WTC11 (cell line): ENCODE measurements around the gene ZFP2. TPM values are rescaled to one million over a fixed set of nuclear protein-coding genes. Genes with fewer than 3 reads are reported as not detected.
A peak's percentile ranks its signal among the peaks of the same experiment; 100 is the strongest.

Source experiments
- ATAC-seq: fragments of 200-7000 bp; cut with Tn5 transposase; 2 replicates; pipeline ENCODE4 v1.10.0; 2021; ENCODE audit warnings: mild to moderate bottlenecking, moderate library complexity
- CTCF ChIA-PET: fragments of 300-600 bp; sonication (Branson Sonifier 250); formaldehyde crosslinking; loops from one replicate; lab custom pipeline; 2021; ENCODE audit warnings: antibody characterized with exemption; lab: Charles Lee
- POLR2A ChIA-PET: fragments of 350-600 bp; sonication (Branson Sonifier 250); formaldehyde crosslinking; loops from one replicate; lab custom pipeline; 2021; ENCODE audit warnings: antibody characterized with exemption; lab: Charles Lee
- DNase-seq: peaks from one replicate; pipeline ENCODE4 v3.0.0; 2021; ENCODE audit warnings: low spot score
- H3K27ac Mint-ChIP-seq: 2 replicates; pipeline ENCODE4 v1.8.0; 2021; ENCODE audit warnings: mixed read lengths
- H3K27me3 Mint-ChIP-seq: 2 replicates; pipeline ENCODE4 v1.8.0; 2021; ENCODE audit warnings: low read depth, mild to moderate bottlenecking, moderate library complexity, mixed read lengths
- H3K36me3 Mint-ChIP-seq: 2 replicates; pipeline ENCODE4 v1.8.0; 2021; ENCODE audit warnings: mixed read lengths
- H3K4me1 Mint-ChIP-seq: 2 replicates; pipeline ENCODE4 v1.8.0; 2022; ENCODE audit warnings: mixed read lengths
- H3K4me3 Mint-ChIP-seq: 2 replicates; pipeline ENCODE4 v1.8.0; 2021; ENCODE audit warnings: mild to moderate bottlenecking, moderate library complexity, mixed read lengths
- H3K9me3 Mint-ChIP-seq: 2 replicates; pipeline ENCODE4 v1.8.0; 2021; ENCODE audit warnings: mixed read lengths
- FOXK1 ChIP-seq: sonication (generic); formaldehyde crosslinking; IDR thresholded peaks from 2 replicates; pipeline ENCODE4 v1.8.0; 2022; ENCODE audit warnings: mild to moderate bottlenecking, moderate library complexity, missing genetic modification reagents
- FOXP1 ChIP-seq: sonication (generic); formaldehyde crosslinking; IDR thresholded peaks from 2 replicates; pipeline ENCODE4 v1.8.0; 2022; ENCODE audit warnings: missing genetic modification reagents, mild to moderate bottlenecking, moderate library complexity, borderline replicate concordance
- GTF2I ChIP-seq: fragments of 250-450 bp; sonication (Bioruptor Pico); conservative IDR thresholded peaks from 2 replicates; pipeline ENCODE4 v1.4.0; 2021; ENCODE audit warnings: mild to moderate bottlenecking
- IRF2 ChIP-seq: sonication (generic); formaldehyde crosslinking; IDR thresholded peaks from 2 replicates; pipeline ENCODE4 v1.8.0; 2022; ENCODE audit warnings: low read depth, missing genetic modification reagents, borderline replicate concordance
- JAZF1 ChIP-seq: fragments of 250-450 bp; sonication (Bioruptor Pico); IDR thresholded peaks from 2 replicates; pipeline ENCODE4 v1.9.0; 2021; ENCODE audit warnings: moderate library complexity, mild to moderate bottlenecking, inconsistent platforms
- KAT7 ChIP-seq: sonication (generic); formaldehyde crosslinking; IDR thresholded peaks from 2 replicates; pipeline ENCODE4 v1.8.1; 2023; ENCODE audit warnings: missing genetic modification reagents, mild to moderate bottlenecking, borderline replicate concordance
- MXD4 ChIP-seq: fragments of 250-450 bp; sonication (Bioruptor Pico); IDR thresholded peaks from 2 replicates; pipeline ENCODE4 v1.8.0; 2021; ENCODE audit warnings: mild to moderate bottlenecking, moderate library complexity, borderline replicate concordance
- MYBL2 ChIP-seq: sonication (generic); formaldehyde crosslinking; IDR thresholded peaks from 2 replicates; pipeline ENCODE4 v1.8.1; 2023; ENCODE audit warnings: mild to moderate bottlenecking, moderate library complexity, missing genetic modification reagents
- NFYB ChIP-seq: sonication (generic); formaldehyde crosslinking; conservative IDR thresholded peaks from 2 replicates; pipeline ENCODE4 v1.8.0; 2022; ENCODE audit warnings: low read depth, missing genetic modification reagents
- NR3C1 ChIP-seq: sonication (generic); formaldehyde crosslinking; conservative IDR thresholded peaks from 2 replicates; pipeline ENCODE4 v1.8.1; 2023; ENCODE audit warnings: low read depth, mild to moderate bottlenecking, missing genetic modification reagents
- TEAD4 ChIP-seq: sonication (generic); formaldehyde crosslinking; IDR thresholded peaks from 2 replicates; pipeline ENCODE4 v1.8.0; 2022; ENCODE audit warnings: mild to moderate bottlenecking, missing genetic modification reagents
- ZNF423 ChIP-seq: fragments of 250-450 bp; sonication (Bioruptor Pico); IDR thresholded peaks from 2 replicates; pipeline ENCODE4 v2.1.2; 2022; ENCODE audit warnings: mild to moderate bottlenecking, moderate library complexity
- total RNA-seq: library from RNA; stranded (reverse); gene quantifications from 3 replicates; pipeline ENCODE4 v1.2.3, GENCODE V29; 2021
- TF ChIP-seq, protein P1 (sequence below): fragments of 250-450 bp; sonication (Bioruptor Pico); IDR thresholded peaks from 2 replicates; pipeline ENCODE4 v1.9.0; 2021; ENCODE audit warnings: mild to moderate bottlenecking
- TF ChIP-seq, protein P2 (sequence below): sonication (generic); formaldehyde crosslinking; IDR thresholded peaks from 2 replicates; pipeline ENCODE4 v1.8.1; 2023; ENCODE audit warnings: mild to moderate bottlenecking, missing genetic modification reagents
- TF ChIP-seq, protein P3 (sequence below): sonication (generic); formaldehyde crosslinking; IDR thresholded peaks from 2 replicates; pipeline ENCODE4 v1.8.1; 2023; ENCODE audit warnings: mild to moderate bottlenecking, moderate library complexity, missing genetic modification reagents
- TF ChIP-seq, protein P4 (sequence below): sonication (generic); formaldehyde crosslinking; IDR thresholded peaks from 2 replicates; pipeline ENCODE4 v1.8.1; 2023; ENCODE audit warnings: mild to moderate bottlenecking, missing genetic modification reagents
- TF ChIP-seq, protein P5 (sequence below): fragments of 250-450 bp; sonication (Bioruptor Pico); IDR thresholded peaks from 2 replicates; pipeline ENCODE4 v1.9.0; 2021; ENCODE audit warnings: moderate library complexity, mild to moderate bottlenecking, inconsistent platforms, borderline replicate concordance
- TF ChIP-seq, protein P6 (sequence below): sonication (generic); formaldehyde crosslinking; IDR thresholded peaks from 2 replicates; pipeline ENCODE4 v1.8.0; 2023; ENCODE audit warnings: missing genetic modification reagents
- TF ChIP-seq, protein P7 (sequence below): sonication (generic); formaldehyde crosslinking; IDR thresholded peaks from 2 replicates; pipeline ENCODE4 v1.8.0; 2022; ENCODE audit warnings: mild to moderate bottlenecking, missing genetic modification reagents
- TF ChIP-seq, protein P8 (sequence below): fragments of 250-450 bp; sonication (Bioruptor Pico); IDR thresholded peaks from 2 replicates; pipeline ENCODE4 v1.8.0; 2021; ENCODE audit warnings: mild to moderate bottlenecking
- TF ChIP-seq, protein P9 (sequence below): sonication (generic); formaldehyde crosslinking; IDR thresholded peaks from 2 replicates; pipeline ENCODE4 v1.8.0; 2022; ENCODE audit warnings: mild to moderate bottlenecking, missing genetic modification reagents

Gene ZFP2
- total RNA-seq, 1 experiment from 2014 or later: 1.0 TPM

DNA sequence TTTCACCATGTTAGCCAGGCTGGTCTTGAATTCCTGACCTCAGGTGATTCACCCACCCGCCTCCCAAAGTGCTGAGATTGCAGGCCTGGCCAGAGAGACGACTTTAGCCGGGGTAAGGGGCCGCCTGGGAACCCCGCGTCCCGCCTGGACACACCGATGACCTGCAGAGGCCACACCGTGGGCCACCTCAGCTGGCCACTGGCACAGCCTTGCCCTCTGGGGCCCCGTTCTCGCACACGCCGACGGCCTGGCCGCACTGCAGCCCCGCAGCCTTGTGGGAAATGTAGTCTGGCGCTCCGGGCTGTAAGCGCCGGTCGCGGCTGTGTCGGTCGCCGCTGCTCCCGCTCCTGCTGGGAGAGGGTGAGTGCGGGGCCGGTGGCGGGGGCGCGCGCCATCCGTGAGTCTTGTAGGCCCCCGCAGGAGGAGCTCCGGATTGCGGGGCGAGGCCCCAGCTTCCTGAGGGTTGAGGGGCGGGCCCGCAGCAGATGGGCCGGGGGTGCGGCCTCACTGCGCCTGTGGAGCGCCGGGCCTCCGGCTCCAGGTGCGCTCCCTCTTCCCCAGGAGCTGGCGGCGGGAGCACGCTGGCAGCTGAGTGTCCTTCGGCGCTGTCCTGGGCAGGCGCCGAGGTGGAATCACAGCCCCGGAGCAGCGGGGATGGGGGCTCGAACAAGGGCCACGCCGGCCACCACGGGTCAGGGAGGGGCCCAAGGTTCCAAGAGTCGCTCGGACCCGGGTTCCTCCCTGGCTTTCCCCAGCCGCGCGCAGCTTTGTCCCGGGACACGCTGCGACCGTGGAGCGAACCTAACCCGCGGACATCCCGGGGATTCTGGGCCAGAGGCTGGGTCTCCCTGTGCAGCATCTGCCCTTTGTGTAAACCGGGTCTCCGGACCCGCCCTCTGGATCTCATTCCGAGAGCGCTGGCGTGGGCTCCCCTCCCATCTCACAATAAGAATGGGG lies at the start of gene ZFP2 (continued):
- TF ChIP-seq, protein P1, sequence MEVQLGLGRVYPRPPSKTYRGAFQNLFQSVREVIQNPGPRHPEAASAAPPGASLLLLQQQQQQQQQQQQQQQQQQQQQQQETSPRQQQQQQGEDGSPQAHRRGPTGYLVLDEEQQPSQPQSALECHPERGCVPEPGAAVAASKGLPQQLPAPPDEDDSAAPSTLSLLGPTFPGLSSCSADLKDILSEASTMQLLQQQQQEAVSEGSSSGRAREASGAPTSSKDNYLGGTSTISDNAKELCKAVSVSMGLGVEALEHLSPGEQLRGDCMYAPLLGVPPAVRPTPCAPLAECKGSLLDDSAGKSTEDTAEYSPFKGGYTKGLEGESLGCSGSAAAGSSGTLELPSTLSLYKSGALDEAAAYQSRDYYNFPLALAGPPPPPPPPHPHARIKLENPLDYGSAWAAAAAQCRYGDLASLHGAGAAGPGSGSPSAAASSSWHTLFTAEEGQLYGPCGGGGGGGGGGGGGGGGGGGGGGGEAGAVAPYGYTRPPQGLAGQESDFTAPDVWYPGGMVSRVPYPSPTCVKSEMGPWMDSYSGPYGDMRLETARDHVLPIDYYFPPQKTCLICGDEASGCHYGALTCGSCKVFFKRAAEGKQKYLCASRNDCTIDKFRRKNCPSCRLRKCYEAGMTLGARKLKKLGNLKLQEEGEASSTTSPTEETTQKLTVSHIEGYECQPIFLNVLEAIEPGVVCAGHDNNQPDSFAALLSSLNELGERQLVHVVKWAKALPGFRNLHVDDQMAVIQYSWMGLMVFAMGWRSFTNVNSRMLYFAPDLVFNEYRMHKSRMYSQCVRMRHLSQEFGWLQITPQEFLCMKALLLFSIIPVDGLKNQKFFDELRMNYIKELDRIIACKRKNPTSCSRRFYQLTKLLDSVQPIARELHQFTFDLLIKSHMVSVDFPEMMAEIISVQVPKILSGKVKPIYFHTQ (CRISPR knock-in tag): no peak
- TF ChIP-seq FOXP1 (CRISPR knock-in tag) (peak; percentile 51; the same call in 1 of the 2 replicates), ZNF423 (CRISPR knock-in tag) (no peak), KAT7 (CRISPR knock-in tag) (peak; percentile 61; the same call in 1 of the 2 replicates), FOXK1 (CRISPR knock-in tag) (peak; percentile 64)
- TF ChIP-seq, protein P2, sequence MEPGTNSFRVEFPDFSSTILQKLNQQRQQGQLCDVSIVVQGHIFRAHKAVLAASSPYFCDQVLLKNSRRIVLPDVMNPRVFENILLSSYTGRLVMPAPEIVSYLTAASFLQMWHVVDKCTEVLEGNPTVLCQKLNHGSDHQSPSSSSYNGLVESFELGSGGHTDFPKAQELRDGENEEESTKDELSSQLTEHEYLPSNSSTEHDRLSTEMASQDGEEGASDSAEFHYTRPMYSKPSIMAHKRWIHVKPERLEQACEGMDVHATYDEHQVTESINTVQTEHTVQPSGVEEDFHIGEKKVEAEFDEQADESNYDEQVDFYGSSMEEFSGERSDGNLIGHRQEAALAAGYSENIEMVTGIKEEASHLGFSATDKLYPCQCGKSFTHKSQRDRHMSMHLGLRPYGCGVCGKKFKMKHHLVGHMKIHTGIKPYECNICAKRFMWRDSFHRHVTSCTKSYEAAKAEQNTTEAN (CRISPR knock-in tag): peak; percentile 81; the same call in 1 of the 2 replicates
- TF ChIP-seq, protein P3, sequence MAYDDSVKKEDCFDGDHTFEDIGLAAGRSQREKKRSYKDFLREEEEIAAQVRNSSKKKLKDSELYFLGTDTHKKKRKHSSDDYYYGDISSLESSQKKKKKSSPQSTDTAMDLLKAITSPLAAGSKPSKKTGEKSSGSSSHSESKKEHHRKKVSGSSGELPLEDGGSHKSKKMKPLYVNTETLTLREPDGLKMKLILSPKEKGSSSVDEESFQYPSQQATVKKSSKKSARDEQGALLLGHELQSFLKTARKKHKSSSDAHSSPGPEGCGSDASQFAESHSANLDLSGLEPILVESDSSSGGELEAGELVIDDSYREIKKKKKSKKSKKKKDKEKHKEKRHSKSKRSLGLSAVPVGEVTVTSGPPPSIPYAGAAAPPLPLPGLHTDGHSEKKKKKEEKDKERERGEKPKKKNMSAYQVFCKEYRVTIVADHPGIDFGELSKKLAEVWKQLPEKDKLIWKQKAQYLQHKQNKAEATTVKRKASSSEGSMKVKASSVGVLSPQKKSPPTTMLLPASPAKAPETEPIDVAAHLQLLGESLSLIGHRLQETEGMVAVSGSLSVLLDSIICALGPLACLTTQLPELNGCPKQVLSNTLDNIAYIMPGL (CRISPR knock-in tag): peak; percentile 94
- TF ChIP-seq, protein P4, sequence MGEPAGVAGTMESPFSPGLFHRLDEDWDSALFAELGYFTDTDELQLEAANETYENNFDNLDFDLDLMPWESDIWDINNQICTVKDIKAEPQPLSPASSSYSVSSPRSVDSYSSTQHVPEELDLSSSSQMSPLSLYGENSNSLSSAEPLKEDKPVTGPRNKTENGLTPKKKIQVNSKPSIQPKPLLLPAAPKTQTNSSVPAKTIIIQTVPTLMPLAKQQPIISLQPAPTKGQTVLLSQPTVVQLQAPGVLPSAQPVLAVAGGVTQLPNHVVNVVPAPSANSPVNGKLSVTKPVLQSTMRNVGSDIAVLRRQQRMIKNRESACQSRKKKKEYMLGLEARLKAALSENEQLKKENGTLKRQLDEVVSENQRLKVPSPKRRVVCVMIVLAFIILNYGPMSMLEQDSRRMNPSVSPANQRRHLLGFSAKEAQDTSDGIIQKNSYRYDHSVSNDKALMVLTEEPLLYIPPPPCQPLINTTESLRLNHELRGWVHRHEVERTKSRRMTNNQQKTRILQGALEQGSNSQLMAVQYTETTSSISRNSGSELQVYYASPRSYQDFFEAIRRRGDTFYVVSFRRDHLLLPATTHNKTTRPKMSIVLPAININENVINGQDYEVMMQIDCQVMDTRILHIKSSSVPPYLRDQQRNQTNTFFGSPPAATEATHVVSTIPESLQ (CRISPR knock-in tag): no peak
- TF ChIP-seq, protein P5, sequence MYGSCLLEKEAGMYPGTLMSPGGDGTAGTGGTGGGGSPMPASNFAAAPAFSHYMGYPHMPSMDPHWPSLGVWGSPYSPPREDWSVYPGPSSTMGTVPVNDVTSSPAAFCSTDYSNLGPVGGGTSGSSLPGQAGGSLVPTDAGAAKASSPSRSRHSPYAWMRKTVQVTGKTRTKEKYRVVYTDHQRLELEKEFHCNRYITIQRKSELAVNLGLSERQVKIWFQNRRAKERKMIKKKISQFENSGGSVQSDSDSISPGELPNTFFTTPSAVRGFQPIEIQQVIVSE (CRISPR knock-in tag): no peak
- TF ChIP-seq, protein P6, sequence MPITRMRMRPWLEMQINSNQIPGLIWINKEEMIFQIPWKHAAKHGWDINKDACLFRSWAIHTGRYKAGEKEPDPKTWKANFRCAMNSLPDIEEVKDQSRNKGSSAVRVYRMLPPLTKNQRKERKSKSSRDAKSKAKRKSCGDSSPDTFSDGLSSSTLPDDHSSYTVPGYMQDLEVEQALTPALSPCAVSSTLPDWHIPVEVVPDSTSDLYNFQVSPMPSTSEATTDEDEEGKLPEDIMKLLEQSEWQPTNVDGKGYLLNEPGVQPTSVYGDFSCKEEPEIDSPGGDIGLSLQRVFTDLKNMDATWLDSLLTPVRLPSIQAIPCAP: peak; percentile 21; the same call in 1 of the 2 replicates
- TF ChIP-seq, protein P7, sequence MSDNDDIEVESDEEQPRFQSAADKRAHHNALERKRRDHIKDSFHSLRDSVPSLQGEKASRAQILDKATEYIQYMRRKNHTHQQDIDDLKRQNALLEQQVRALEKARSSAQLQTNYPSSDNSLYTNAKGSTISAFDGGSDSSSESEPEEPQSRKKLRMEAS (CRISPR knock-in tag): peak; percentile 72; the same call in 1 of the 2 replicates
- TF ChIP-seq, all 79 proteins: peak for 27

DNA sequence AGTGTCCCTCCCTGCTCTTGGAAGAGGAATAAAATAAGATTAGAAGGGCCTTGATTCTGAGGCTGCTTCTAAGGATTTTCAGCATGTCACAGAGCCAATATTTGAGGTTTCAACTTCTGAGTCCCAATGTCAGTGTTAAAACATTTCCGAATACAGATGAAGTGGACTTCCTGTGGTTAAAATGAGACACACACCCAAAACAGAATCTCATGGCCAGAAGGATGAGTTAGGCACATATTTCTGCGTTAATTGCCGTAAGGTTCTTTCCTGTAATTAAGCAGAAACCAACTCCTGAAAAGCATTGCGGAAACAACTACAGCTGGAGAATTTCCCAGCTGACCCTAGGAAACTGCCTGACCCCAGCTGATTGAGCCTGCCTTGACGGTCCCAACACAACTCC lies 46.4 kb upstream of the ZFP2 start:
- ChIA-PET CTCF (no interaction called here), POLR2A (no interaction called here)
- DNase-seq: no peak
- ATAC-seq: no peak
- Mint-ChIP-seq H3K4me1 (peaks cover 3% of the 10 kb centered on the region), H3K36me3 (no peaks in the 10 kb centered on the region), H3K27ac (no peak overlapping the region), H3K4me3 (no peak overlapping the region), H3K9me3 (peaks cover 4% of the 10 kb centered on the region), H3K27me3 (peaks cover 5% of the 10 kb centered on the region; the same call in 1 of the 2 replicates)
- TF ChIP-seq GTF2I: no peak
- TF ChIP-seq, protein P8, sequence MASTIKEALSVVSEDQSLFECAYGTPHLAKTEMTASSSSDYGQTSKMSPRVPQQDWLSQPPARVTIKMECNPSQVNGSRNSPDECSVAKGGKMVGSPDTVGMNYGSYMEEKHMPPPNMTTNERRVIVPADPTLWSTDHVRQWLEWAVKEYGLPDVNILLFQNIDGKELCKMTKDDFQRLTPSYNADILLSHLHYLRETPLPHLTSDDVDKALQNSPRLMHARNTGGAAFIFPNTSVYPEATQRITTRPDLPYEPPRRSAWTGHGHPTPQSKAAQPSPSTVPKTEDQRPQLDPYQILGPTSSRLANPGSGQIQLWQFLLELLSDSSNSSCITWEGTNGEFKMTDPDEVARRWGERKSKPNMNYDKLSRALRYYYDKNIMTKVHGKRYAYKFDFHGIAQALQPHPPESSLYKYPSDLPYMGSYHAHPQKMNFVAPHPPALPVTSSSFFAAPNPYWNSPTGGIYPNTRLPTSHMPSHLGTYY (CRISPR knock-in tag): no peak
- no peak for TF ChIP-seq NFYB (CRISPR knock-in tag)
- no peak for TF ChIP-seq IRF2
- no peak for TF ChIP-seq TEAD4
- TF ChIP-seq, protein P9, sequence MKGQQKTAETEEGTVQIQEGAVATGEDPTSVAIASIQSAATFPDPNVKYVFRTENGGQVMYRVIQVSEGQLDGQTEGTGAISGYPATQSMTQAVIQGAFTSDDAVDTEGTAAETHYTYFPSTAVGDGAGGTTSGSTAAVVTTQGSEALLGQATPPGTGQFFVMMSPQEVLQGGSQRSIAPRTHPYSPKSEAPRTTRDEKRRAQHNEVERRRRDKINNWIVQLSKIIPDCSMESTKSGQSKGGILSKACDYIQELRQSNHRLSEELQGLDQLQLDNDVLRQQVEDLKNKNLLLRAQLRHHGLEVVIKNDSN (CRISPR knock-in tag): no peak
- TF ChIP-seq NR3C1: no peak
- no peak for TF ChIP-seq JAZF1 (CRISPR knock-in tag)
- no peak for TF ChIP-seq MYBL2 (CRISPR knock-in tag)
- TF ChIP-seq MXD4 (CRISPR knock-in tag): no peak
